Panc1 (cell line): ENCODE measurements around the gene ITPR3. TPM values are rescaled to one million over a fixed set of nuclear protein-coding genes. Genes with fewer than 3 reads are reported as not detected.

Experiments
- ATAC-seq: fragments of 200-7000 bp; cut with Tn5 transposase; 2 replicates; pipeline ENCODE4 v1.9.1; 2020; ENCODE audit warnings: mild to moderate bottlenecking, moderate library complexity
- BruUV-seq: library from RNA; stranded (reverse); fragments of 400-500 nt; replicated peaks from 2 replicates; lab custom pipeline; 2021; lab: Mats Ljungman, UMichigan
- CTCF ChIA-PET: fragments of 300-600 bp; sonication (Branson Sonifier 250); formaldehyde crosslinking; loops from one replicate; lab custom pipeline; 2022; ENCODE audit warnings: antibody characterized with exemption; lab: Charles Lee
- POLR2A ChIA-PET: fragments of 300-600 bp; sonication (Branson Sonifier 250); formaldehyde crosslinking; loops from one replicate; lab custom pipeline; 2022; ENCODE audit warnings: antibody characterized with exemption; lab: Charles Lee
- DNase-seq: peaks from one replicate; pipeline ENCODE4 v3.0.0-alpha.2; 2010; ENCODE audit warnings: low read depth, low spot score
- H3K27ac ChIP-seq: 2 replicates; pipeline ENCODE4 v1.5.1; 2011; ENCODE audit warnings: mild to moderate bottlenecking, low read length, inconsistent platforms
- H3K27me3 ChIP-seq: fragments of 200-500 bp; sonication (Bioruptor generic); 2 replicates; pipeline ENCODE4 v1.6.0; 2014; ENCODE audit warnings: low read length, inconsistent platforms; ENCODE audit not compliant: control insufficient read depth, insufficient read depth
- H3K36me3 ChIP-seq: fragments of 200-500 bp; sonication (Bioruptor generic); 2 replicates; pipeline ENCODE4 v1.5.1; 2014; ENCODE audit warnings: inconsistent platforms, mild to moderate bottlenecking, low read length, moderate library complexity; ENCODE audit not compliant: control insufficient read depth, insufficient read depth
- H3K4me1 ChIP-seq: 2 replicates; pipeline ENCODE4 v1.5.1; 2011; ENCODE audit warnings: inconsistent platforms, mild to moderate bottlenecking, low read length, moderate library complexity; ENCODE audit not compliant: control insufficient read depth, insufficient read depth
- H3K4me3 ChIP-seq, 2 experiments: 2 replicates each; pipeline ENCODE4 v1.5.1; 2011 to 2012; ENCODE audit warnings: low read depth in 2 of 2, low read length in 2 of 2, mild to moderate bottlenecking in 2 of 2, inconsistent platforms in 1 of 2, moderate library complexity in 1 of 2
- H3K9me3 ChIP-seq: fragments of 200-500 bp; sonication (Bioruptor generic); 2 replicates; pipeline ENCODE4 v1.5.1; 2014; ENCODE audit warnings: low read depth, mild to moderate bottlenecking, inconsistent platforms, low read length, moderate library complexity; ENCODE audit not compliant: control insufficient read depth, insufficient read depth
- CTCF ChIP-seq: fragments of 450-650 bp; IDR thresholded peaks from 2 replicates; pipeline ENCODE4 v1.5.1; 2017; ENCODE audit warnings: mild to moderate bottlenecking
- POLR2AphosphoS5 ChIP-seq: IDR thresholded peaks from 2 replicates; pipeline ENCODE4 v1.6.1; 2012; ENCODE audit warnings: mild to moderate bottlenecking, low read depth, low read length, moderate library complexity
- REST ChIP-seq, 2 experiments: IDR thresholded peaks; 2 replicates each; pipeline ENCODE4 v1.6.1; 2011 to 2012; ENCODE audit warnings: low read depth in 2 of 2, control low read depth in 1 of 2, low read length in 1 of 2, mild to moderate bottlenecking in 1 of 2, moderate library complexity in 1 of 2; ENCODE audit not compliant: insufficient read depth in 1 of 2
- SIN3A ChIP-seq: IDR thresholded peaks from 2 replicates; pipeline ENCODE4 v1.6.1; 2012; ENCODE audit warnings: low read depth, mild to moderate bottlenecking, low read length, moderate library complexity, borderline replicate concordance; ENCODE audit not compliant: insufficient read depth
- TCF7L2 ChIP-seq: IDR thresholded peaks from 2 replicates; pipeline ENCODE4 v1.6.1; 2011; ENCODE audit warnings: mild to moderate bottlenecking, low read depth, low read length, inconsistent platforms
- in situ Hi-C: cut with HindIII; loops from 2 replicates; pipeline ENCODE4 v1.10.0; 2016; ENCODE audit warnings: low sequenced_read_pairs, low pct_unique_long_range_greater_than_20kb
- intact Hi-C: fragments of 100-400 bp; cut with micrococcal nuclease; formaldehyde crosslinking; loops from one replicate; pipeline ENCODE4 v1.10.0; 2022; ENCODE audit not compliant: unreplicated experiment
- total RNA-seq: library from RNA; stranded (reverse); gene quantifications from one replicate; pipeline ENCODE4 v1.2.1, GENCODE V29; 2021; ENCODE audit not compliant: unreplicated experiment

Gene ITPR3
- total RNA-seq, 1 experiment from 2014 or later, result 65.8 TPM

GRCh38 chr6:33613795-33614168 is 7.3 kb upstream of the ITPR3 start:
- Histone ChIP-seq H3K27ac (peak overlapping the region; percentile 29; the same call in 1 of the 2 replicates), H3K36me3 (no peaks in the 10 kb centered on the region), H3K4me3 (no peak overlapping the region), H3K4me1 (peaks cover 30% of the 10 kb centered on the region), H3K9me3 (no peaks in the 10 kb centered on the region), H3K27me3 (no peaks in the 10 kb centered on the region)
- ATAC-seq (peak; percentile 56), DNase-seq (no peak)
- in situ Hi-C loops (no loop called here), intact Hi-C loops (no loop called here)
- no peak for TF ChIP-seq TCF7L2
- no peak for TF ChIP-seq CTCF
- no peak for TF ChIP-seq SIN3A
- ChIA-PET CTCF (no interaction called here), POLR2A (no interaction called here)
- no TSS peak for BruUV-seq

GRCh38 chr6:33616113-33616512 is 5.0 kb upstream of the ITPR3 start:
- in situ Hi-C loops (no loop called here), intact Hi-C loops (no loop called here)
- CTCF ChIA-PET, result no interaction called here
- Histone ChIP-seq H3K4me1 (peaks cover 21% of the 10 kb centered on the region), H3K4me3 (no peak overlapping the region), H3K36me3 (no peaks in the 10 kb centered on the region), H3K27me3 (no peaks in the 10 kb centered on the region), H3K27ac (no peak overlapping the region), H3K9me3 (no peaks in the 10 kb centered on the region)
- POLR2A ChIA-PET, result no interaction called here
- TF ChIP-seq CTCF (no peak), REST (IDR thresholded peaks at IDR 0.05; ENCODE audit: insufficient read depth in 1 of 2, low read depth in 2 of 2, low read length in 1 of 2) (no peak), SIN3A (no peak), POLR2AphosphoS5 (no peak)
- no TSS peak for BruUV-seq
- DNase-seq (no peak), ATAC-seq (no peak)
